Smooth muscle cell (in vitro differentiated cells): ENCODE measurements around the gene RAB7B. TPM values are rescaled to one million over a fixed set of nuclear protein-coding genes. Genes with fewer than 3 reads are reported as not detected.

ENCODE experiments used
- DNase-seq: peaks from one replicate; lab custom pipeline; 2025; ENCODE audit not compliant: unreplicated experiment; lab: John Stamatoyannopoulos, UW
- H2AFZ ChIP-seq: fragments of 200-600 bp; sonication (generic); 2 replicates; pipeline ENCODE4 v1.6.0; 2016; ENCODE audit warnings: antibody characterized with exemption, low read depth, mild to moderate bottlenecking
- H3F3A ChIP-seq: fragments of 200-600 bp; sonication (generic); 2 replicates; pipeline ENCODE4 v1.6.0; 2017; ENCODE audit warnings: antibody characterized with exemption, low read depth
- H3K27ac ChIP-seq: fragments of 200-600 bp; sonication (generic); 2 replicates; pipeline ENCODE4 v1.5.1; 2016; ENCODE audit warnings: low read depth, mild to moderate bottlenecking
- H3K27me3 ChIP-seq: fragments of 200-600 bp; sonication (generic); 2 replicates; pipeline ENCODE4 v1.6.1; 2016; ENCODE audit warnings: low read depth, mild to moderate bottlenecking
- H3K36me3 ChIP-seq: fragments of 200-600 bp; sonication (generic); 2 replicates; pipeline ENCODE4 v1.5.1; 2016; ENCODE audit warnings: low read depth
- H3K4me1 ChIP-seq: fragments of 200-600 bp; sonication (generic); 2 replicates; pipeline ENCODE4 v1.5.1; 2016; ENCODE audit warnings: low read depth
- H3K4me2 ChIP-seq: fragments of 200-600 bp; sonication (generic); 2 replicates; pipeline ENCODE4 v1.6.0; 2016; ENCODE audit warnings: mild to moderate bottlenecking
- H3K4me3 ChIP-seq: fragments of 200-600 bp; sonication (generic); 2 replicates; pipeline ENCODE4 v1.5.1; 2016; ENCODE audit warnings: mild to moderate bottlenecking
- H3K79me2 ChIP-seq: fragments of 200-600 bp; sonication (generic); 2 replicates; pipeline ENCODE4 v1.6.0; 2016; ENCODE audit warnings: low read depth, mild to moderate bottlenecking
- H3K9ac ChIP-seq: fragments of 200-600 bp; sonication (generic); 2 replicates; pipeline ENCODE4 v1.6.0; 2016; ENCODE audit warnings: low read depth
- H3K9me3 ChIP-seq: fragments of 200-600 bp; sonication (generic); replicated peaks from 2 replicates; pipeline ENCODE4 v1.5.1; 2016; ENCODE audit warnings: low read depth
- H4K20me1 ChIP-seq: fragments of 200-600 bp; sonication (generic); 2 replicates; pipeline ENCODE4 v1.6.0; 2016; ENCODE audit warnings: low read depth
- CTCF ChIP-seq: fragments of 200-600 bp; sonication (generic); IDR thresholded peaks from 2 replicates; pipeline ENCODE4 v1.5.1; 2017; ENCODE audit warnings: borderline replicate concordance, mild to moderate bottlenecking, antibody characterized with exemption; ENCODE audit not compliant: insufficient read depth, poor library complexity, severe bottlenecking
- WGBS: methylation state at CpG from one replicate; pipeline ENCODE4 v1.1.7; 2016; ENCODE audit warnings: low lambda C conversion rate; 5-methylcytosine and 5-hydroxymethylcytosine counted together
- polyA plus RNA-seq: library from polyadenylated mRNA; unstranded; fragments of >200 nt; fragmentation: Nextera tagmentation; extraction: Ambion mirVana; gene quantifications from 2 replicates; pipeline ENCODE4 v1.2.1, GENCODE V29; 2016
- total RNA-seq: library from RNA; depleted of rRNA; stranded (reverse); fragments of >200 nt; gene quantifications from 2 replicates; pipeline ENCODE4 v1.2.3, GENCODE V29; 2014

RAB7B gene
- total and polyA plus RNA-seq, 2 experiments from 2014 or later: 13.0 to 13.6 TPM

- Histone ChIP-seq H2AFZ (no peak overlapping the region), H3K27ac (no peak overlapping the region), H3K4me3 (no peak overlapping the region), H3K79me2 (no peaks in the 10 kb centered on the region), H3K9ac (no peak overlapping the region), H3K27me3 (no peaks in the 10 kb centered on the region), H3F3A (no peaks in the 10 kb centered on the region), H3K9me3 (no peaks in the 10 kb centered on the region), H3K4me1 (peaks cover 7% of the 10 kb centered on the region), H3K36me3 (no peaks in the 10 kb centered on the region), H3K4me2 (no peak overlapping the region), H4K20me1 (no peaks in the 10 kb centered on the region)
- no peak for TF ChIP-seq CTCF
- 81% methylated on average over 11 of the region's 11 CpGs for WGBS
- no peak for DNase-seq
Observed at GRCh38 chr1:205972491-205973168, 30.6 kb downstream of the RAB7B start.

DNA sequence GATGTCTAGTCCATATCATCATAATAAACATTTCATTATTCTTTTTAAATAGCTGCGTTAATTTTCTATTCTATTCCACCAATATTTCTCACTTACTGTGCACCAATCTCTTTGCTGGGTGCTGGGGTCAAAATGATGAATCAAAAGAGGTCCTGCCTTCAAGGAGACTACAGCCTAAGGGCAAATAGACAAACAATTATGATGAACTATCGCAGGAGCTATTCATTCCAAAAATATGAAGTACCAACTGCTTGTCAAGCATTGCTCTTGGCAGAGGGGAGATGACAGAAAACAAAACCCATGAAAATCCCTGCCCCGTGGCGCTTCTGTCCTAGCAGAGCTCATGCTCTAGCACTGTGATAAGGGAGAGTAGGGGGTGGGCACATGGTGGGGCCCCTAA is 31.1 kb downstream of the RAB7B start:
- H3K4me1 ChIP-seq: peaks cover 7% of the 10 kb centered on the region
- no peak overlapping the region for H3K27ac ChIP-seq
- DNase-seq: no peak
- no peaks in the 10 kb centered on the region for H3K27me3 ChIP-seq
- H3K9me3 ChIP-seq: no peaks in the 10 kb centered on the region
- no peak overlapping the region for H3K4me2 ChIP-seq
- H4K20me1 ChIP-seq: no peaks in the 10 kb centered on the region
- H2AFZ ChIP-seq: no peak overlapping the region
- H3K4me3 ChIP-seq: no peak overlapping the region
- no peak overlapping the region for H3K9ac ChIP-seq
- H3K36me3 ChIP-seq: no peaks in the 10 kb centered on the region
- H3K79me2 ChIP-seq: no peaks in the 10 kb centered on the region
- 88% methylated on average over 4 of the region's 4 CpGs for WGBS
- TF ChIP-seq CTCF: no peak
- H3F3A ChIP-seq: no peaks in the 10 kb centered on the region

GRCh38 chr1:205971082-205971481 is 32.1 kb downstream of the RAB7B start:
- no peak overlapping the region for H3K9ac ChIP-seq
- no peak overlapping the region for H3K27ac ChIP-seq
- no peak overlapping the region for H3K4me2 ChIP-seq
- H3K79me2 ChIP-seq: no peaks in the 10 kb centered on the region
- H4K20me1 ChIP-seq: no peaks in the 10 kb centered on the region
- no peaks in the 10 kb centered on the region for H3K27me3 ChIP-seq
- no peaks in the 10 kb centered on the region for H3K9me3 ChIP-seq
- H3K36me3 ChIP-seq: no peaks in the 10 kb centered on the region
- H3F3A ChIP-seq: no peaks in the 10 kb centered on the region
- DNase-seq: no peak
- WGBS: 96% methylated on average over 4 of the region's 4 CpGs
- no peaks in the 10 kb centered on the region for H3K4me1 ChIP-seq
- H3K4me3 ChIP-seq: no peak overlapping the region
- no peak overlapping the region for H2AFZ ChIP-seq
- no peak for TF ChIP-seq CTCF

- Histone ChIP-seq H3K27me3 (no peaks in the 10 kb centered on the region), H3F3A (no peaks in the 10 kb centered on the region), H2AFZ (no peak overlapping the region), H3K27ac (no peak overlapping the region), H3K4me1 (no peaks in the 10 kb centered on the region), H4K20me1 (no peaks in the 10 kb centered on the region), H3K9me3 (no peaks in the 10 kb centered on the region), H3K9ac (no peak overlapping the region), H3K4me3 (no peak overlapping the region), H3K36me3 (no peaks in the 10 kb centered on the region), H3K79me2 (no peaks in the 10 kb centered on the region), H3K4me2 (no peak overlapping the region)
- no peak for TF ChIP-seq CTCF
- DNase-seq: no peak
- 76% methylated on average over 1 of the region's 1 CpG for WGBS
Observed at GRCh38 chr1:205970486-205970885, 32.7 kb downstream of the RAB7B start.
